CD4-positive, CD25-positive, alpha-beta regulatory T cell (primary cell): ENCODE data around the gene KCTD5. TPM values are rescaled to one million over a fixed set of nuclear protein-coding genes. Genes with fewer than 3 reads are reported as not detected.
A peak's percentile ranks its signal among the peaks of the same experiment; 100 is the strongest.
"Not testable (repeated sequence)": the region's sequence is repeated elsewhere in the genome, so short reads cannot be mapped to it uniquely, and the experiment has no call there.

Source experiments
- ATAC-seq, 2 donors: fragments of 150-1000 bp; cut with Tn5 transposase; one replicate each; pipeline ENCODE4 v1.10.0; 2021; ENCODE audit warnings: low read depth in 2 of 2, moderate number of reproducible peaks in 2 of 2, moderate library complexity in 1 of 2
- DNase-seq, 3 donors: peaks; one replicate each; pipeline versions ENCODE4 v3.0.0 to v3.0.0-alpha.2; 2012 to 2022; ENCODE audit warnings: mixed read lengths in 1 of 3
- H3K27ac ChIP-seq: one replicate; pipeline ENCODE4 v1.7.0; 2013; ENCODE audit warnings: mild to moderate bottlenecking, low read length; ENCODE audit not compliant: insufficient read depth, poor library complexity, severe bottlenecking
- H3K27me3 ChIP-seq: one replicate; pipeline ENCODE4 v1.7.0; 2013; ENCODE audit warnings: low read length; ENCODE audit not compliant: control insufficient read depth, insufficient read depth
- H3K36me3 ChIP-seq: one replicate; pipeline ENCODE4 v1.7.0; 2013; ENCODE audit warnings: mild to moderate bottlenecking, low read length, moderate library complexity; ENCODE audit not compliant: control insufficient read depth, insufficient read depth
- H3K4me1 ChIP-seq: 2 replicates; pipeline ENCODE4 v1.7.0; 2013; ENCODE audit warnings: mild to moderate bottlenecking, low read length; ENCODE audit not compliant: insufficient read depth, control insufficient read depth, poor library complexity, severe bottlenecking
- H3K4me3 ChIP-seq: one replicate; pipeline ENCODE4 v1.7.0; 2013; ENCODE audit warnings: low read depth, mild to moderate bottlenecking, low read length, moderate library complexity
- H3K9me3 ChIP-seq, 2 experiments: 1 replicate in 1 of 2; 2 replicates in 1 of 2; pipeline ENCODE4 v1.7.0; 2013; ENCODE audit warnings: low read length in 2 of 2, mild to moderate bottlenecking in 1 of 2, moderate library complexity in 1 of 2; ENCODE audit not compliant: control insufficient read depth in 2 of 2
- H3K27ac Mint-ChIP-seq, 3 donors: one replicate each; pipeline ENCODE4 v1.8.0; 2020 to 2022; ENCODE audit warnings: mild to moderate bottlenecking in 3 of 3, mixed read lengths in 3 of 3, moderate library complexity in 2 of 3
- H3K27me3 Mint-ChIP-seq: one replicate; pipeline ENCODE4 v1.8.0; 2022; ENCODE audit warnings: mild to moderate bottlenecking, mixed read lengths
- H3K36me3 Mint-ChIP-seq: one replicate; pipeline ENCODE4 v1.8.0; 2020; ENCODE audit warnings: mixed read lengths
- H3K4me1 Mint-ChIP-seq, 4 donors: one replicate each; pipeline ENCODE4 v1.8.0; 2020 to 2022; ENCODE audit warnings: mixed read lengths in 4 of 4, mild to moderate bottlenecking in 1 of 4
- H3K4me3 Mint-ChIP-seq, 4 donors: one replicate each; pipeline ENCODE4 v1.8.0; 2020 to 2022; ENCODE audit warnings: mild to moderate bottlenecking in 4 of 4, mixed read lengths in 4 of 4, moderate library complexity in 3 of 4
- H3K9me3 Mint-ChIP-seq, 7 donors: one replicate each; pipeline ENCODE4 v1.8.0; 2020 to 2022; ENCODE audit warnings: mixed read lengths in 7 of 7, mild to moderate bottlenecking in 3 of 7, moderate library complexity in 2 of 7
- polyA plus RNA-seq, 4 donors: library from polyadenylated mRNA; unstranded; fragments of 300-500 nt; fragmentation: Illumina TruSeq; gene quantifications; one replicate each; pipeline ENCODE4 v1.2.3, GENCODE V29; 2021
- total RNA-seq: library from RNA; stranded (reverse); gene quantifications from one replicate; pipeline ENCODE4 v1.2.3, GENCODE V29; 2022

Gene KCTD5
- total and polyA plus RNA-seq, 5 donors from 2014 or later, result 17.5 to 26.4 (median 22.1) TPM

GRCh38 chr16:2686912-2687507 lies 4.7 kb downstream of the KCTD5 start:
- Histone ChIP-seq H3K27me3 (no peaks in the 10 kb centered on the region), H3K4me3 (no peak overlapping the region), H3K36me3 (peaks cover 3% of the 10 kb centered on the region), H3K4me1 (peaks cover 19% of the 10 kb centered on the region), H3K27ac (no peak overlapping the region), H3K9me3 (no peaks in the 10 kb centered on the region)
- Mint-ChIP-seq H3K36me3 (no peaks in the 10 kb centered on the region), H3K4me1 (peaks cover 2 to 30% (median 19%) of the 10 kb centered on the region in 4 donors), H3K9me3 (no peaks in the 10 kb centered on the region), H3K27ac (peak overlapping the region in 1 of 3 donors; percentile 67), H3K4me3 (peak overlapping the region; percentile 50 to 64 (median 58)), H3K27me3 (no peaks in the 10 kb centered on the region)
- DNase-seq (peak in 1 of 3 donors; percentile 44), ATAC-seq (no peak)

GRCh38 chr16:2687531-2688308 lies 5.4 kb downstream of the KCTD5 start:
- no peak overlapping the region for H3K27ac ChIP-seq

DNA sequence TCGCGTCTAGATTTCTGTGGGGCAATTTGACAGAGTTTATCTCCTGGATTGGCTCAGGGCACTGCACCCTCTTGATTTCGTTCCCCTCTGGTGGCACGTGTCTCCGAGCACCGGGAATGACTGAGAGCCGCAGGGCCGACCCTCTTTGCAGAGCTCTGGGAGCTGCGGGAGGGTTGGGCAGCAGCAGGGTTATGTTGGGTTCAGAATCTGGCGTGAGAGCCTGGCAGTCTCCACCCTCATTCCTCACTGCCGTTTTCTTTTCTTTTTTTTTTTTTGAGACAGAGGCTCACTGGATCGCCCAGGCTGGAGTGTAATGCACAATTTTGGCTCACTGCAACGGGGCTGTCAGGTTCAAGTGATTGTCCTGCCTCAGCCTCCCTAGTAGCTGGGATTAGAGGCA lies 7.1 kb downstream of the KCTD5 start:
- peaks cover 11% of the 10 kb centered on the region for H3K4me1 ChIP-seq
- H3K27ac ChIP-seq, H3K36me3 Mint-ChIP-seq, H3K27me3 Mint-ChIP-seq, H3K27ac Mint-ChIP-seq, H3K9me3 ChIP-seq, H3K27me3 ChIP-seq, H3K4me3 ChIP-seq, ATAC-seq, H3K4me3 Mint-ChIP-seq, H3K9me3 Mint-ChIP-seq, DNase-seq, H3K36me3 ChIP-seq: not testable (repeated sequence)
- H3K4me1 Mint-ChIP-seq, result peaks cover 0 to 22% (median 15%) of the 10 kb centered on the region in 4 donors

More at GRCh38 chr16:2687531-2688308, 5.4 kb downstream of the KCTD5 start:
- Mint-ChIP-seq H3K27ac (peak overlapping the region in 2 of 3 donors; percentile 11 to 48), H3K4me3 (peak overlapping the region in 2 of 4 donors; percentile 50 to 64), H3K36me3 (no peaks in the 10 kb centered on the region), H3K27me3 (no peaks in the 10 kb centered on the region), H3K4me1 (peaks cover 0 to 27% (median 16%) of the 10 kb centered on the region in 4 donors), H3K9me3 (no peaks in the 10 kb centered on the region)
- Histone ChIP-seq H3K4me1 (peaks cover 17% of the 10 kb centered on the region), H3K9me3 (no peaks in the 10 kb centered on the region), H3K4me3 (no peak overlapping the region), H3K36me3 (peaks cover 3% of the 10 kb centered on the region), H3K27me3 (no peaks in the 10 kb centered on the region)
- ATAC-seq (no peak), DNase-seq (no peak)

DNA sequence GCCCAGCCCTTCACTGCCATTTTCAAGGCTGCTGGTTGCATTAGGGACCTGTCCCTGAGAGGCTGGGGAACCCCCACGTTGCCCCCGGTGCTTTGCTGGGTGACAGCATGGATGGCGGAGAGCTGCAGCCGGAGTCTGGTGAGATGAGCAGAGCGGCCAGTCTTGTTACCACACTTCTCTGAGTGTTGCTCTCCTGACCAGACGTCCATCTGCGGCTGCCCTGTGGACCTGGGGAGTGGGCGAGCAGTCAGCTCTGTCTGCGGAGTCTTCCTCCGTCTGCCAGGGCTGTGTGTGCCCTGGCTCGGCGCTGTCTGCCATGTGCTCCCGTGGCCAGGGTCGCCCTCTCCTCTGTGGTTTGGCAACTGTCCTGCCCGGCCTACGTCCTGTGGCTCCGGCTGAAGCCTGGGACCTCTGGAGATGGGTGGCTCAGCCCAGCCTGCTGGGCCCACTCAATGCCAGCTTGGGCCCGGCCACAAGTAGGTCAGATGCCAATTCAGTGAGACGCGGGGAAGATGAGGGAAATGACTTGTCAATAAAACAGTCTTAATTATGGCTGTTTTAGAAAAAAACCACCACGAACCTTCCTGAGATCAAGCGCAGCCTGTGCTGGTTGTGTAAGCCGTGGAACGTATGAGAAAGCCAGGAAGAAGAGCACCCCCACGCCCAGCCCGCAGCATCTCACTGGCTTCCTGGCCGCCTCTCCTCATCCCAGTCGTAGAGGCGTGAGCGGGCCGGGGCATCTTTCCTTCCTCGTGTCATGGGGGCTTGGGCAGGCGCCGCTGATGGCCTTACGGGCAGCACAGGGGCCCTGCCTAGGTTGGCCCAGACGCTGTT lies 7.9 kb downstream of the KCTD5 start:
- Mint-ChIP-seq H3K4me1 (peaks cover 0 to 18% (median 11%) of the 10 kb centered on the region in 4 donors), H3K36me3 (no peaks in the 10 kb centered on the region), H3K27me3 (no peaks in the 10 kb centered on the region), H3K4me3 (no peak overlapping the region), H3K9me3 (no peaks in the 10 kb centered on the region), H3K27ac (no peak overlapping the region)
- Histone ChIP-seq H3K9me3 (no peaks in the 10 kb centered on the region), H3K36me3 (peaks cover 3% of the 10 kb centered on the region), H3K27ac (no peak overlapping the region), H3K4me3 (no peak overlapping the region), H3K27me3 (no peaks in the 10 kb centered on the region), H3K4me1 (peaks cover 11% of the 10 kb centered on the region)
- DNase-seq (no peak), ATAC-seq (no peak)

DNA sequence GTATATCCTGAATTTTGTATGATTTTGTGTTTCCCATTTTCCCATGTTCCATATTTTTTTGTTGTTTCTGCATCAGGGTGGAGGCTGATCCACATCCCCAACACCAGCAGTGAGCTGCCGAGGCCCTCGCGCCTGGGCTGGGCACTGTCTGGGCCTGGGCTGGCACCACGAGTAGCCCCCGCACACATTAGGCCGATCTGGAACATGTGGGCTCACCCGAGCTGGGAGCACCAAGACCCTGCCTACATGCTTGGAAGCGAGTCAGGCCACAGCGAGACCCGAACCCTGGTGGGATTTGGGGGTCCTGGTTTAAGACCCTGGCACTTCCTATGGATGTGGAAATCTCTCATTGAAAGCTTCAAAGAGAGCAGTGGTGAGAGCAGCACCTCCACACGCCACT lies 8.5 kb downstream of the KCTD5 start:
- no peaks in the 10 kb centered on the region for H3K9me3 ChIP-seq
- Mint-ChIP-seq H3K36me3 (no peaks in the 10 kb centered on the region), H3K9me3 (no peaks in the 10 kb centered on the region), H3K27ac (peak overlapping the region in 1 of 3 donors; percentile 71), H3K27me3 (no peaks in the 10 kb centered on the region), H3K4me3 (no peak overlapping the region), H3K4me1 (peaks cover 0 to 18% (median 11%) of the 10 kb centered on the region in 4 donors)
- ATAC-seq, result no peak
- H3K27me3 ChIP-seq, result no peaks in the 10 kb centered on the region
- no peak for DNase-seq
- no peak overlapping the region for H3K27ac ChIP-seq
- no peak overlapping the region for H3K4me3 ChIP-seq
- peaks cover 3% of the 10 kb centered on the region for H3K36me3 ChIP-seq
- peaks cover 11% of the 10 kb centered on the region for H3K4me1 ChIP-seq

DNA sequence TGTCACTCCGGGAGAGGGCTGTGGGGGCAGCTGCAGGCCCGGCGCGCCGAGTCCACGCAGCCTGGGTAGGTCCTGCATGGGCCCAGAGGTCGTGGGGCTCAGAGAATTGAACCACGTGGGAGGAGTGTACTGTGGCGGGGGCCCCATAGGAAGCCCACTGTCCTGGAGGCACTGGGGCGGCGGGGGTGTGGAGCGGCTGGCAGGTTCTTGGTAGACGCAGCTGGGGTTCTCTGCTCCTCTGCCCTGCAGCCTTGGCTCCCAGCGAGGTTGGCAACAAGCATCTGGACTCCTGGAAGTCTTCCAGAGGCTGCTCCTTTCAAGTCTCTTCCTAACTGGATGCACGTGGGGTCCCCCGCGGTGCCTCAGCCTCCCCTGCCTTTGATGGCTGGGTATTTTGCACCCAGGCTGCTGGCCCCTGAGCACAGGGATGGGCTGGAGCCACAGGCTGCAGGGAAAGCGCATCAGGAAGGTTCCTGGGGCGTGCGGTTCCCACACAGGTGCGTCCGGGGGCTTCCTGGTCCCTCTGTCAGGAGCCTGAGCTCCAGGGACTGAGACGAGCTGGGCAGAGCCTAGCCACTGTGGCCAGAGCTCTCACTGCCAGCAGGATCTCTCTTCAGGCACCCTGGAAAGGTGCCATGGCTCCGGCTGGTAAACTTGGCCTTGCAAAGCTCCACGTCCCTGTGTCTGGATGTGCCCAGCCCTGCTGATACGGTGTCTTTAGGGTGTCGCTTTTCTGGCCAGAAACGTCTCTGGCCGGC lies 9.3 kb downstream of the KCTD5 start:
- no peaks in the 10 kb centered on the region for H3K27me3 ChIP-seq
- H3K27me3 Mint-ChIP-seq, result no peaks in the 10 kb centered on the region
- DNase-seq, result no peak
- no peak overlapping the region for H3K27ac ChIP-seq
- ATAC-seq, result no peak
- no peak overlapping the region for H3K4me3 Mint-ChIP-seq
- no peak overlapping the region for H3K27ac Mint-ChIP-seq
- H3K9me3 Mint-ChIP-seq, result no peaks in the 10 kb centered on the region
- H3K36me3 ChIP-seq, result peaks cover 3% of the 10 kb centered on the region
- H3K36me3 Mint-ChIP-seq, result peaks cover 1% of the 10 kb centered on the region
- H3K9me3 ChIP-seq, result no peaks in the 10 kb centered on the region
- H3K4me3 ChIP-seq, result no peak overlapping the region
- H3K4me1 ChIP-seq, result peaks cover 10% of the 10 kb centered on the region
- peaks cover 0 to 17% (median 10%) of the 10 kb centered on the region in 4 donors for H3K4me1 Mint-ChIP-seq

DNA sequence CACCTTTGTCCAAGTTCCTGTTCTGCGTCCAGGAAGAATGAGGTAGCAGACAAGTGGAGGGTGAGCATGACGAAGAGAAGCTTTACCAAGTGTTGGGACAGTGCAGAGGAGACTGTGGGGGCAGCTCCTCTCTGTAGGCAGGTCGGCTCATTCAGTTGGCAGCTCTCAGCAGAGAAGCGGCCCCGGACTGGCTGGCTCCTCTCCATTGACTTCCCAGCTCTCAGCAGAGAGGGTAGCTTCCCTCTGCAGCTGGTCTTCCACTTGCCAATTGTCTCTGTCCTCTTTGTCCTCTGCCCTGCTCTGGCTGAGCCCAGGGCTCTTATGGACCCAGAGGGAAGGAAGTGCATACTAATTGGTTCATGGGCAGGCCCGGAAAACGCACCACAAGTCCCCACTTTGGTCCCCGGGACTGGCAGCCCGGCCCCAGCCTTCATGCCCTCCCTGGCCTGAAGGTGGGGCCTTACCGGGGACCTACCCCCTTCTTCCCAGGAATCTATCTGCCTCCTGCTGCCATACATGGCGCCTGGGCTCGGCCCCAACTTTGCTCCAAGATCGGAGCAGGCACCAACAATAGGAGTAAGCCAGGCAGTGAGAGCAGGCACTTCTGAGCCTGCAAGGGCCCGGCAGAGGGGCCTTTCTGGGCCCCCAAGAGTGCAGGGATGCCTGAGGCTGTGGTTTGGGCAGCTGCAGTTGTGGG lies 10.1 kb downstream of the KCTD5 start:
- H3K27me3 Mint-ChIP-seq, result no peaks in the 10 kb centered on the region
- Histone ChIP-seq H3K36me3 (peaks cover 10% of the 10 kb centered on the region), H3K27ac (no peak overlapping the region), H3K9me3 (no peaks in the 10 kb centered on the region), H3K4me3 (no peak overlapping the region), H3K4me1 (peaks cover 3% of the 10 kb centered on the region), H3K27me3 (no peaks in the 10 kb centered on the region)
- H3K4me3 Mint-ChIP-seq, result no peak overlapping the region
- H3K9me3 Mint-ChIP-seq, result no peaks in the 10 kb centered on the region
- ATAC-seq (no peak), DNase-seq (no peak)
- no peak overlapping the region for H3K27ac Mint-ChIP-seq
- peaks cover 0 to 10% (median 4%) of the 10 kb centered on the region in 4 donors for H3K4me1 Mint-ChIP-seq
- H3K36me3 Mint-ChIP-seq, result peaks cover 6% of the 10 kb centered on the region
